Activated B cell treated with CpG ODN at 0.5 μM for 24 hours (primary cell): ENCODE results near the gene MACROD2. TPM values are rescaled to one million over a fixed set of nuclear protein-coding genes. Genes with fewer than 3 reads are reported as not detected.
"Not testable (repeated sequence)": the region's sequence is repeated elsewhere in the genome, so short reads cannot be mapped to it uniquely, and the experiment has no call there.

ENCODE experiments used
- ATAC-seq: fragments of 200-7000 bp; cut with Tn5 transposase; one replicate; pipeline ENCODE4 v1.10.0; 2021; ENCODE audit warnings: low read depth, mild to moderate bottlenecking, moderate library complexity
- CTCF ChIA-PET: fragments of 350-600 bp; sonication (Branson Sonifier 250); formaldehyde crosslinking; loops from one replicate; lab custom pipeline; 2021; ENCODE audit warnings: antibody characterized with exemption; lab: Charles Lee
- POLR2A ChIA-PET: fragments of 350-600 bp; sonication (Branson Sonifier 250); formaldehyde crosslinking; loops from one replicate; lab custom pipeline; 2021; ENCODE audit warnings: antibody characterized with exemption; lab: Charles Lee
- DNase-seq: peaks from one replicate; pipeline ENCODE4 v3.0.0; 2022
- H3K27ac Mint-ChIP-seq: one replicate; pipeline ENCODE4 v1.8.0; 2020; ENCODE audit warnings: mixed read lengths
- H3K27me3 Mint-ChIP-seq: one replicate; pipeline ENCODE4 v1.8.0; 2021; ENCODE audit warnings: mixed read lengths
- H3K36me3 Mint-ChIP-seq: one replicate; pipeline ENCODE4 v1.8.0; 2021; ENCODE audit warnings: low read depth, mixed read lengths
- H3K4me1 Mint-ChIP-seq: one replicate; pipeline ENCODE4 v1.8.0; 2021; ENCODE audit warnings: mixed read lengths
- H3K4me3 Mint-ChIP-seq: one replicate; pipeline ENCODE4 v1.8.0; 2020; ENCODE audit warnings: mild to moderate bottlenecking, mixed read lengths
- H3K9me3 Mint-ChIP-seq: one replicate; pipeline ENCODE4 v1.8.0; 2020; ENCODE audit warnings: mixed read lengths
- CTCF ChIP-seq: fragments of 200-600 bp; IDR thresholded peaks from one replicate; pipeline ENCODE4 v1.8.0; 2022; ENCODE audit warnings: antibody characterized with exemption, mild to moderate bottlenecking
- intact Hi-C: fragments of 100-400 bp; cut with micrococcal nuclease; formaldehyde crosslinking; loops from one replicate; pipeline ENCODE4 v1.15.1; 2024
- total RNA-seq: library from RNA; stranded (reverse); gene quantifications from 2 replicates; pipeline ENCODE4 v1.2.3, GENCODE V29; 2022

The MACROD2 gene
- total RNA-seq, 1 donor from 2014 or later: 55.1 TPM

- Mint-ChIP-seq H3K36me3 (no peaks in the 10 kb centered on the region), H3K4me1 (no peaks in the 10 kb centered on the region), H3K4me3 (no peak overlapping the region), H3K9me3 (no peaks in the 10 kb centered on the region), H3K27ac (no peak overlapping the region), H3K27me3 (no peaks in the 10 kb centered on the region)
- DNase-seq (no peak), ATAC-seq (no peak)
- no peak for TF ChIP-seq CTCF
- intact Hi-C loops: no loop called here
- POLR2A ChIA-PET: no interaction called here
- CTCF ChIA-PET: no interaction called here
Observed at GRCh38 chr20:14033310-14033709, 38.0 kb downstream of the MACROD2 start.

- no peak for TF ChIP-seq CTCF
- CTCF ChIA-PET: no interaction called here
- Mint-ChIP-seq H3K4me1 (no peaks in the 10 kb centered on the region), H3K36me3 (no peaks in the 10 kb centered on the region), H3K9me3 (no peaks in the 10 kb centered on the region), H3K27ac (no peak overlapping the region), H3K27me3 (no peaks in the 10 kb centered on the region), H3K4me3 (no peak overlapping the region)
- POLR2A ChIA-PET: no interaction called here
- no peak for ATAC-seq
- DNase-seq: no peak
- intact Hi-C loops: no loop called here
Observed at GRCh38 chr20:14036567-14036966, 41.3 kb downstream of the MACROD2 start.

GRCh38 chr20:14044712-14045276 lies 49.5 kb downstream of the MACROD2 start:
- H3K4me1 Mint-ChIP-seq, H3K27me3 Mint-ChIP-seq, CTCF ChIA-PET, H3K9me3 Mint-ChIP-seq, intact Hi-C loops, DNase-seq, H3K27ac Mint-ChIP-seq, H3K4me3 Mint-ChIP-seq, H3K36me3 Mint-ChIP-seq, POLR2A ChIA-PET, ATAC-seq: not testable (repeated sequence)

- H3K9me3 Mint-ChIP-seq: no peaks in the 10 kb centered on the region
- no peaks in the 10 kb centered on the region for H3K36me3 Mint-ChIP-seq
- no peaks in the 10 kb centered on the region for H3K27me3 Mint-ChIP-seq
- DNase-seq (no peak), ATAC-seq (no peak)
- intact Hi-C loops: no loop called here
- no peaks in the 10 kb centered on the region for H3K4me1 Mint-ChIP-seq
- POLR2A ChIA-PET: no interaction called here
- H3K4me3 Mint-ChIP-seq: no peak overlapping the region
- TF ChIP-seq CTCF: no peak
- CTCF ChIA-PET: no interaction called here
- H3K27ac Mint-ChIP-seq: no peak overlapping the region
Observed at GRCh38 chr20:14046534-14046933, 51.2 kb downstream of the MACROD2 start.

- ChIA-PET POLR2A (no interaction called here), CTCF (no interaction called here)
- no peaks in the 10 kb centered on the region for H3K4me1 Mint-ChIP-seq
- H3K9me3 Mint-ChIP-seq: no peaks in the 10 kb centered on the region
- no peak overlapping the region for H3K27ac Mint-ChIP-seq
- H3K27me3 Mint-ChIP-seq: no peaks in the 10 kb centered on the region
- no peaks in the 10 kb centered on the region for H3K36me3 Mint-ChIP-seq
- TF ChIP-seq CTCF: no peak
- ATAC-seq: no peak
- DNase-seq: no peak
- H3K4me3 Mint-ChIP-seq: no peak overlapping the region
- intact Hi-C loops: no loop called here
Observed at GRCh38 chr20:14049111-14049510, 53.8 kb downstream of the MACROD2 start.

GRCh38 chr20:14051454-14051853 lies 56.1 kb downstream of the MACROD2 start:
- Mint-ChIP-seq H3K27me3 (peaks cover 2% of the 10 kb centered on the region), H3K4me1 (no peaks in the 10 kb centered on the region), H3K27ac (no peak overlapping the region), H3K4me3 (no peak overlapping the region), H3K9me3 (no peaks in the 10 kb centered on the region), H3K36me3 (no peaks in the 10 kb centered on the region)
- TF ChIP-seq CTCF: no peak
- no peak for ATAC-seq
- ChIA-PET POLR2A (no interaction called here), CTCF (no interaction called here)
- intact Hi-C loops: loop anchor here (10.0 kb wide), 1 partner anchor 1077 kb away; no protein-coding TSS in a partner anchor
- no peak for DNase-seq
